ENCODE data around the gene DAPK1.

- no peak for TF ChIP-seq CTCF (IDR thresholded peaks at IDR 0.05; ENCODE audit: insufficient read depth, low read depth, low read length)
- no peak for TF ChIP-seq EZH2 (IDR thresholded peaks at IDR 0.05; ENCODE audit: insufficient read depth, low read length)
Measured at GRCh38 chr9:87579781-87580541, 82.3 kb downstream of the DAPK1 start.
